AG09309 (cell line): ENCODE measurements around the gene PXT1.

Experiments used
- DNase-seq: peaks from one replicate; pipeline ENCODE4 v3.0.0-alpha.2; 2010; ENCODE audit warnings: low read depth
- H3K4me3 ChIP-seq: 2 replicates; pipeline ENCODE4 v1.5.1; 2011; ENCODE audit warnings: mild to moderate bottlenecking, low read depth, low read length, moderate library complexity; ENCODE audit not compliant: control insufficient read depth
- TF ChIP-seq, protein P1 (sequence below): IDR thresholded peaks from 2 replicates; pipeline ENCODE4 v1.5.1; 2011; ENCODE audit warnings: mild to moderate bottlenecking, low read depth, low read length, inconsistent platforms; ENCODE audit not compliant: insufficient read depth, control insufficient read depth; ENCODE audit errors: missing control alignments

The PXT1 gene

DNA sequence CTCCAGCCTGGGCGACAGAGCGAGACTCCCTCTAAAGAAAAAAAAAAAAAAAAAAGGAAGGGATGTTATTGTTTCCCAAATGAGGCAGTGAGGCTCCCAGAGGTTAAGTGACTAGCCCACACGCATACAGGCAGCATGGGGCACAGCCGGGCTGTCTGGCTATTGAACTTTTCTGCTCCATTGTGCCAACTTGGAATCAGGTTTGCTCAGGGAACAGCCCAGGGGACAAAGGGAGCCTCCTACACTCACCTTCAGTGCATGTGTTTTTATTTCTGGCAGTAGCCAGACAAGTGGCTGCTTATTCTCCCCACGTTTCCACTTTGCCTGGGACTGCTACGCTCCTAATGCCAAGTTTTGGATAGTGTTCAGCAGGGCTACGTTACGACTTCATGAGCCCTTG is 65.9 kb downstream of the PXT1 start:
- DNase-seq = no peak
- TF ChIP-seq, protein P1, sequence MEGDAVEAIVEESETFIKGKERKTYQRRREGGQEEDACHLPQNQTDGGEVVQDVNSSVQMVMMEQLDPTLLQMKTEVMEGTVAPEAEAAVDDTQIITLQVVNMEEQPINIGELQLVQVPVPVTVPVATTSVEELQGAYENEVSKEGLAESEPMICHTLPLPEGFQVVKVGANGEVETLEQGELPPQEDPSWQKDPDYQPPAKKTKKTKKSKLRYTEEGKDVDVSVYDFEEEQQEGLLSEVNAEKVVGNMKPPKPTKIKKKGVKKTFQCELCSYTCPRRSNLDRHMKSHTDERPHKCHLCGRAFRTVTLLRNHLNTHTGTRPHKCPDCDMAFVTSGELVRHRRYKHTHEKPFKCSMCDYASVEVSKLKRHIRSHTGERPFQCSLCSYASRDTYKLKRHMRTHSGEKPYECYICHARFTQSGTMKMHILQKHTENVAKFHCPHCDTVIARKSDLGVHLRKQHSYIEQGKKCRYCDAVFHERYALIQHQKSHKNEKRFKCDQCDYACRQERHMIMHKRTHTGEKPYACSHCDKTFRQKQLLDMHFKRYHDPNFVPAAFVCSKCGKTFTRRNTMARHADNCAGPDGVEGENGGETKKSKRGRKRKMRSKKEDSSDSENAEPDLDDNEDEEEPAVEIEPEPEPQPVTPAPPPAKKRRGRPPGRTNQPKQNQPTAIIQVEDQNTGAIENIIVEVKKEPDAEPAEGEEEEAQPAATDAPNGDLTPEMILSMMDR = no peak
- no peak overlapping the region for H3K4me3 ChIP-seq

DNA sequence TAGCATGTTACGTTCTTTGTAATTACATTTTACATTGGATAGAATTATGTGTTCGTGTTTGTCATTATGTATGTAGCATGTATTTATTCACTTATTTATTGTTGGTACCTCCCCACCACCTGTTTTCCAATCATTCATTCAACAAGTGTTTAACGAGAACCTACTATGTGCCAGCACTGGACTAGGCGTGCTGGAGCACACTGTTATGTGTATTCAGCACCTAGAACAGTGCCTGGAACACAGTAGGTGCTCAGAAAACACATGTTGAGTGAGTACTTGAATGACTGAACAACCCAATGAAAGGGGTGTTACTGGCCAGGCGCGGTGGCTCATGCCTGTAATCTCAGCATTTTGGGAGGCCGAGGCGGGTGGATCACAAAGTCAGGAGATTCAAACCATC is 66.5 kb downstream of the PXT1 start:
- no peak for DNase-seq
- TF ChIP-seq, protein P1 = no peak
- no peak overlapping the region for H3K4me3 ChIP-seq

DNA sequence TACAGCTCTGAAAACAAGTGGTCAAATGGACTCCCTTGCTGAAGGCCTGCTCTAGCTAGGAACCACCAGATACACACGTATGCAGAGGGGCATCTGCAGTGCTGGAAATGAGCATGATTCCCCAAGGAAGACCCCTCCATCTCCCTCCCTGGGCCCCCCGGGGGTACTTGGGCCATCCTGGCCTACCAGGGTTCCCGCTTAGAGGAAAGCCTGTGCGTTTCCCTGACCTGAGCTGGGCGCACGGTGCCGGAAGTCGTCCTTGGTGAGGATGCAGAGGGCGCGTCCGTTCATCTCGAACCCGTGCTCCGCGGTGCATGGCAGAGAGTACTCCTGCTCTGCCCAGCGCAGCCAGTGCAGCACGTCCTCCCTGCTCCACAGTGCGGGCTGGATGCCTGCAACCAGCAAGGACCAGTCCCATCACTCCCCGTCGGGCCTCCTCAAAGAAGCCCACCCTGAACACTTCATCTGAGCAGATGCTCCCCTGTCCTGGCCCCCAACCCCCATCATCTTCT is 67.0 kb downstream of the PXT1 start:
- DNase-seq = no peak
- TF ChIP-seq, protein P1 = no peak
- no peak overlapping the region for H3K4me3 ChIP-seq

DNA sequence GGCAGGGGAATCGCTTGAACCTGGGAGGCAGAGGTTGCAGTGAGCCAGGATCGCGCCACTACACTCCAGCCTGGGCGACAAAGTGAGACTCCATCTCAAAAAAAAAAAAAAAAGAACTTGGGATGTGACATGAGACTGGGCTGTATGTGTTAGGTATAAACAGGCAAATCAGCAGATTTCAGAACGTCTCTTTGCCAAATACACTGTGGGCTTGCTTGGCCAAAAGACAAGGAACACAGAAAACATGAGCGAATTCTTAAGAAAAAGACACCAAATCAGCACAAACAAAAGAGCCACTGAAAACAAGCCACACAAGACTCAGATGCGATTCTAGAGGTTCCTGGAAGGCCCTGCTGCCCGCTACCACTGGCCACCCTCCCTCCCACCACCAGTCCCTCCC is 67.7 kb downstream of the PXT1 start:
- no peak for DNase-seq
- TF ChIP-seq, protein P1 = no peak
- H3K4me3 ChIP-seq = no peak overlapping the region

DNA sequence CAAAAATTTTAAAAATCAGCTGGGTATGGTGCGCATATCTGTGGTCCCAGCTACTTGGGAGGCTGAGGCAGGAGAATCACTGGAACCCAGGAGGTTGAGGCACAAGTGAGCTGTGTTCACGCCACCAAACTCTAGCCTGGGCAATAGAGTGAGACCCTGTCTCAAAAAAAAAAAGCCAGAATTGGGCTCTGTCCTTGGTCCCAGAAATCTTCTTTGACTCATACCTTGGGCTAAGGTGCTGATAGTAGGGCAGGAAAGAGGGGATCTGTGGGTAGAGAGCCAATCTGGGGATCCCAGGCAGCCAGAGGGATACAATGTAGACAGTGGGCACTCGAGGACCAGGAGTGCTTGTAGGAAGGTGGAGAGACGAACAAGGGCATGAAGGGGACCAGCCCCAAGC is 68.5 kb downstream of the PXT1 start:
- no peak for DNase-seq
- TF ChIP-seq, protein P1 = no peak
- H3K4me3 ChIP-seq = no peak overlapping the region

DNA sequence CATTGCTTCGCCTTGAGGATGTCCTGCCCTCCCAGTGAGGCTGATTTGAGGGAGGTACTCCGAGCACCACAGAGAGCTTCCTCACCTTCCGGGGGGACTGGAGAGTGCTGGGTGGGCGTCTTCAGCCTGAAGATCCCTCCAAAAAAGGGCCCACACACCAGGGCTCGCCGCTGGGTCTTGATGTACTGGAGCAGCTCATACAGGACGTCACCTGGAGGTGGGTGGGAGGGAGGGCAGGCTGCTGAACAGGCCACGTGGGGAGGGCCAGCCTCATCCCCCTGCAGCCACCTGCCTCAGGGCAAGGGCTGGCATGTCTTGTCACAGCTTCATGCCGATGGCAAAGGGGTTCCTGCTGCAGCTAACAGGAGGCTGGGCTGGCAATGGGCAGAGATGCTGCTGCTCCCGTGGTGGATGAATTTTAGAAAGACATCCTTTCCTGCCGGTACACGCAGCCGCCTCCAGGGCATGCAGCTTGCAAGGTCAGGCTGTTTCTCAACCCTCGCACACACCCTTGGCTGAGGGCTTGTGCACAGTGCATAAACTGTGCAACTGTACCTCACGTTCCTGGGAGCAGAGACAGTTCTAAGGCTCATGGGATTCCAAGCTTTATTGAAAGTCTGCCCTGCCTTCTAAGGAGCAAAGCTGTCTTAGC is 69.2 kb downstream of the PXT1 start:
- no peak overlapping the region for H3K4me3 ChIP-seq
- no peak for DNase-seq
- TF ChIP-seq, protein P1 = no peak
